Testis (tissue), 3 donors: ENCODE measurements around the gene PLSCR2. TPM values are rescaled to one million over a fixed set of nuclear protein-coding genes. Genes with fewer than 3 reads are reported as not detected.
A peak's percentile ranks its signal among the peaks of the same experiment; 100 is the strongest.
"Not testable (repeated sequence)": the region's sequence is repeated elsewhere in the genome, so short reads cannot be mapped to it uniquely, and the experiment has no call there.

Experiments used
- DNase-seq: peaks from one replicate; pipeline ENCODE4 v3.0.0-alpha.2; 2019
- H3K27ac ChIP-seq, 2 donors: fragments of 200-600 bp; sonication (generic); one replicate each; pipeline ENCODE4 v1.5.1; 2019
- H3K27me3 ChIP-seq: fragments of 200-600 bp; sonication (generic); one replicate; pipeline ENCODE4 v1.5.1; 2019
- H3K36me3 ChIP-seq: fragments of 200-600 bp; sonication (generic); one replicate; pipeline ENCODE4 v1.5.1; 2017; ENCODE audit warnings: low read depth; ENCODE audit errors: missing control alignments
- H3K4me1 ChIP-seq: fragments of 200-600 bp; sonication (generic); one replicate; pipeline ENCODE4 v1.5.1; 2019
- H3K4me3 ChIP-seq, 2 donors: fragments of 200-600 bp; sonication (generic); one replicate each; pipeline ENCODE4 v1.5.1; 2017 to 2019
- H3K9me3 ChIP-seq: fragments of 200-600 bp; sonication (generic); one replicate; pipeline ENCODE4 v1.5.1; 2017
- CTCF ChIP-seq, 3 experiments: fragments of 450-650 bp in 2 of 3; fragments of 200-600 bp in 1 of 3; sonication (generic) in 1 of 3; IDR thresholded peaks; one replicate each; pipeline ENCODE4 v1.5.1; 2016 to 2019; ENCODE audit warnings: antibody characterized with exemption in 3 of 3, mild to moderate bottlenecking in 2 of 3, moderate library complexity in 1 of 3
- POLR2A ChIP-seq: fragments of 450-650 bp; IDR thresholded peaks from one replicate; pipeline ENCODE4 v1.6.1; 2017; ENCODE audit warnings: antibody characterized with exemption, mild to moderate bottlenecking, moderate library complexity
- WGBS, 2 donors: methylation state at CpG; one replicate each; pipeline ENCODE4 v1.1.5; 2018; 5-methylcytosine and 5-hydroxymethylcytosine counted together
- intact Hi-C: fragments of 100-400 bp; cut with DNase I; formaldehyde crosslinking; loops from one replicate; pipeline ENCODE4 v1.15.1; 2023; ENCODE audit warnings: low total_unique reads
- polyA plus RNA-seq: library from polyadenylated mRNA; stranded (reverse); fragments of 350-450 nt; fragmentation: Illumina TruSeq; extraction: RNeasy Lipid Tissue Mini Kit (QIAGEN cat#74804); gene quantifications from one replicate; pipeline ENCODE4 v1.2.3, GENCODE V29; 2014; ENCODE audit warnings: low read depth, low replicate concordance; ENCODE audit not compliant: insufficient read depth
- total RNA-seq, 2 donors: library from RNA; depleted of rRNA; stranded (reverse); fragments of >200 nt; gene quantifications; one replicate each; pipeline ENCODE4 v1.2.3, GENCODE V29; 2016

Gene PLSCR2
- total and polyA plus RNA-seq, 3 donors from 2014 or later, result 6.5 to 34.8 (median 9.4) TPM

- no peak for TF ChIP-seq POLR2A
- no peak for TF ChIP-seq CTCF (IDR thresholded peaks at IDR 0.05)
- no peak for DNase-seq
- Histone ChIP-seq H3K27ac (no peak overlapping the region), H3K27me3 (no peaks in the 10 kb centered on the region), H3K4me1 (no peaks in the 10 kb centered on the region), H3K4me3 (no peak overlapping the region), H3K36me3 (no peaks in the 10 kb centered on the region), H3K9me3 (no peaks in the 10 kb centered on the region)
- intact Hi-C loops, result no loop called here
Observed at GRCh38 chr3:146485297-146485696, 15.9 kb upstream of the PLSCR2 start.

GRCh38 chr3:146476094-146476740 lies 6.9 kb upstream of the PLSCR2 start:
- no peak for TF ChIP-seq CTCF (IDR thresholded peaks at IDR 0.05)
- no peak for TF ChIP-seq POLR2A
- no peak for DNase-seq
- Histone ChIP-seq H3K27me3 (no peaks in the 10 kb centered on the region), H3K4me1 (peaks cover 3% of the 10 kb centered on the region), H3K4me3 (no peak overlapping the region), H3K36me3 (no peaks in the 10 kb centered on the region), H3K9me3 (no peaks in the 10 kb centered on the region), H3K27ac (no peak overlapping the region)
- WGBS, 2 donors, result 82 to 87% methylated on average over 3 to 6 of the region's 6 CpGs
- intact Hi-C loops, result no loop called here

GRCh38 chr3:146474976-146475375 lies 5.6 kb upstream of the PLSCR2 start:
- DNase-seq, H3K4me1 ChIP-seq, H3K9me3 ChIP-seq, H3K36me3 ChIP-seq, H3K27me3 ChIP-seq, intact Hi-C loops, H3K4me3 ChIP-seq: not testable (repeated sequence)
- H3K27ac ChIP-seq, result peak overlapping the region; percentile 25 to 31
- WGBS, 2 donors, result 88 to 97% methylated on average over 2 of the region's 2 CpGs

- H3K4me1 ChIP-seq, result peaks cover 3% of the 10 kb centered on the region
- no peaks in the 10 kb centered on the region for H3K36me3 ChIP-seq
- no peak overlapping the region for H3K4me3 ChIP-seq
- H3K9me3 ChIP-seq, result no peaks in the 10 kb centered on the region
- no peak for TF ChIP-seq POLR2A
- no peak for TF ChIP-seq CTCF (IDR thresholded peaks at IDR 0.05)
- peak overlapping the region in 1 of 2 donors; percentile 31 for H3K27ac ChIP-seq
- no peaks in the 10 kb centered on the region for H3K27me3 ChIP-seq
- intact Hi-C loops, result no loop called here
- DNase-seq, result no peak
- 53% methylated on average over 2 of the region's 2 CpGs for WGBS, 2 donors
Observed at GRCh38 chr3:146473726-146474125, 4.4 kb upstream of the PLSCR2 start.

GRCh38 chr3:146472611-146473010 lies 3.2 kb upstream of the PLSCR2 start:
- Histone ChIP-seq H3K27ac (peak overlapping the region in 1 of 2 donors; percentile 27), H3K9me3 (no peaks in the 10 kb centered on the region), H3K4me1 (peaks cover 6% of the 10 kb centered on the region), H3K4me3 (no peak overlapping the region), H3K36me3 (no peaks in the 10 kb centered on the region), H3K27me3 (no peaks in the 10 kb centered on the region)
- intact Hi-C loops, result no loop called here
- WGBS, 2 donors, result 86 to 94% methylated on average over 1 of the region's 1 CpG
- DNase-seq, result no peak
- no peak for TF ChIP-seq POLR2A
- TF ChIP-seq CTCF (IDR thresholded peaks at IDR 0.05), result no peak
